ENCODE measurements around the gene PRKCA. TPM values are rescaled to one million over a fixed set of nuclear protein-coding genes. Genes with fewer than 3 reads are reported as not detected.

Gene PRKCA
- total RNA-seq, 4 donors from 2014 or later, result 9.0 to 76.1 (median 15.1) TPM

DNA sequence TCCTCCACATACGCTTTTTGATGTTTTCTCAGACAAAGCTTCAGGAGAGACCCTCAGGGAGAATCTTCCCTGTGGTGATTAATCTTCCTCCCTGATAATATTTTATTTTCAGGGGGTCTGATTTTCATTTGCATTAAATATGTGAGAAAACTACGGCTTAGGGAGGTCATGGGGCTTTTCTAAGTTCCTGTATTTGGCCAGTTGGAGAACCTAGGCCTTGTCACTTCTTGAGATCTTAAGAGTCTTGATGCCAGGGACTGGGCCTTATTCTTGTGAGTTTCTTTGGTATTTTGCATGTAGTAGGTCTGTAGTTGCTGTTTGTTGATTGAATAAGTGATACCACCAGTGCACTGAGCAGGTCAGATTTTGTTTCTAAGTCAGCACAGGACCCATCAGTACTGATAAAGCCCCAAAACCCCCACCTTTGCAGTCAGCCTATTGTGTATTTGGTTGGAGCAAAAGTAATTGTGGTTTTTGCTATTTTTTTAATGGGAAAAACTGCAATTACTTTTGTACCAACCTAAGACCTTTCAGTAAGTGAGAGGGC, 130.1 kb downstream of the PRKCA start:
- H3K4me1 ChIP-seq, result peaks cover 0 to 7% of the 10 kb centered on the region in 2 donors
- H3K27ac ChIP-seq, result peak overlapping the region; percentile 84 to 90
- no peaks in the 10 kb centered on the region for H3K36me3 ChIP-seq
- no peak for TF ChIP-seq POLR2A (IDR thresholded peaks at IDR 0.05)
- TF ChIP-seq, protein P1, sequence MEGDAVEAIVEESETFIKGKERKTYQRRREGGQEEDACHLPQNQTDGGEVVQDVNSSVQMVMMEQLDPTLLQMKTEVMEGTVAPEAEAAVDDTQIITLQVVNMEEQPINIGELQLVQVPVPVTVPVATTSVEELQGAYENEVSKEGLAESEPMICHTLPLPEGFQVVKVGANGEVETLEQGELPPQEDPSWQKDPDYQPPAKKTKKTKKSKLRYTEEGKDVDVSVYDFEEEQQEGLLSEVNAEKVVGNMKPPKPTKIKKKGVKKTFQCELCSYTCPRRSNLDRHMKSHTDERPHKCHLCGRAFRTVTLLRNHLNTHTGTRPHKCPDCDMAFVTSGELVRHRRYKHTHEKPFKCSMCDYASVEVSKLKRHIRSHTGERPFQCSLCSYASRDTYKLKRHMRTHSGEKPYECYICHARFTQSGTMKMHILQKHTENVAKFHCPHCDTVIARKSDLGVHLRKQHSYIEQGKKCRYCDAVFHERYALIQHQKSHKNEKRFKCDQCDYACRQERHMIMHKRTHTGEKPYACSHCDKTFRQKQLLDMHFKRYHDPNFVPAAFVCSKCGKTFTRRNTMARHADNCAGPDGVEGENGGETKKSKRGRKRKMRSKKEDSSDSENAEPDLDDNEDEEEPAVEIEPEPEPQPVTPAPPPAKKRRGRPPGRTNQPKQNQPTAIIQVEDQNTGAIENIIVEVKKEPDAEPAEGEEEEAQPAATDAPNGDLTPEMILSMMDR (IDR thresholded peaks at IDR 0.05), result no peak
- DNase-seq, result no peak
- no peaks in the 10 kb centered on the region for H3K9me3 ChIP-seq
- H3K4me3 ChIP-seq, result no peak overlapping the region
- H3K27me3 ChIP-seq, result no peaks in the 10 kb centered on the region
- intact Hi-C loops (cut with DNase I; ENCODE audit: low total_unique reads), result no loop called here

DNA sequence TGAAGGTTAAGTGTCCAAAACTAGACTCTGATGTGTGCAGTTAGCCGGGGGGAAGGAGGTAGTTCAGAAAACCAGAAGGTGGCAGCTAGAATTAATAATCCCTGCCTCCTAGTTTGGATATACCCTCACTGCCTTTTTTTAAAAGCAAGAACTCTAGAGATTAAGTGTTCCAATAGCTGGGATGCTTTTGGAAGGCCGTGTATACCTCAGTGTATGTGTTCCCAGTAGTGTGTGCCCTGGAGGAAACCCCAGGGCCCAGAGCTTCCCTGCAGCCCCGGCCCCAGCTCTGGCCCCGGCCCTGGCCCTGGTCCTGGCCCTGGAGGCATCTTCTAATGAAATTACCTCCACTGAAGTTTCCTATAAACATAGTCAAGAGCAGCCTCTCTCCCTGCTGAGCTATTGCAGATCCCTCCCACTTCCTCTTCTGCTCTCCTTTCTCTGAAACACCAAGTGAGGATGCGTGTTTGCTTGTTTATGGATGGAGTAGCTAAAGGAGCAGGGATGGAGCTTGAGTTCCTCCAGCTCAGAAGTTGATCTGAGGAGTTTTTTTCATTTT, 130.7 kb downstream of the PRKCA start:
- intact Hi-C loops (cut with DNase I; ENCODE audit: low total_unique reads), result no loop called here

DNA sequence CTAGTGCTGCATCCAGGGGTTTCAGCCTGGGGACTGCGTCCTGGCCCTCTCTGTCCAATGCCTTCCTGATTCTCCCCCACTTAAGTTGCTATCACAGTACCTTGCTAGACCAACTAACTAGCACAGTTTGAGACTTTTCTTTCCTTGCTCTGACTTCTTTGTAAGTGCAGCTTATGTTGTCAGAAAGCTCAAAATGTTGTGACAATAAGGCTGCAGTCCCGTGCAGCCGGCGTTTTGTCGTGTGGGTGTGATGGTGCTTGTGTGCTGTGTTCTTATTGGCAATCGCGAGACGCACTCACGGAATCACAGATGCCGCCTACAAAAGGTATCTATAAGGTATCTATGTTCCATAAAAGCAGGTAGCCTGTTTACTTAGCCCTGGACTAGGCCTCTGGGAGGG, 132.8 kb downstream of the PRKCA start:
- TF ChIP-seq, protein P1 (IDR thresholded peaks at IDR 0.05), result no peak
- TF ChIP-seq POLR2A (IDR thresholded peaks at IDR 0.05), result no peak
- intact Hi-C loops (cut with DNase I; ENCODE audit: low total_unique reads), result no loop called here
- Histone ChIP-seq H3K27ac (no peak overlapping the region), H3K9me3 (no peaks in the 10 kb centered on the region), H3K36me3 (no peaks in the 10 kb centered on the region), H3K27me3 (no peaks in the 10 kb centered on the region), H3K4me3 (no peak overlapping the region), H3K4me1 (peaks cover 0 to 7% of the 10 kb centered on the region in 2 donors)
- DNase-seq, result no peak

More for the DNA sequence above, 130.7 kb downstream of the PRKCA start:
- no peaks in the 10 kb centered on the region for H3K36me3 ChIP-seq
- no peaks in the 10 kb centered on the region for H3K27me3 ChIP-seq
- peaks cover 0 to 7% of the 10 kb centered on the region in 2 donors for H3K4me1 ChIP-seq
- no peak overlapping the region for H3K4me3 ChIP-seq
- no peaks in the 10 kb centered on the region for H3K9me3 ChIP-seq
- no peak for DNase-seq
- H3K27ac ChIP-seq, result peak overlapping the region; percentile 84 to 90
- TF ChIP-seq, protein P1 (IDR thresholded peaks at IDR 0.05), result no peak
- no peak for TF ChIP-seq POLR2A (IDR thresholded peaks at IDR 0.05)

GRCh38 chr17:66436631-66437030, 134.2 kb downstream of the PRKCA start:
- no peaks in the 10 kb centered on the region for H3K4me1 ChIP-seq

DNA sequence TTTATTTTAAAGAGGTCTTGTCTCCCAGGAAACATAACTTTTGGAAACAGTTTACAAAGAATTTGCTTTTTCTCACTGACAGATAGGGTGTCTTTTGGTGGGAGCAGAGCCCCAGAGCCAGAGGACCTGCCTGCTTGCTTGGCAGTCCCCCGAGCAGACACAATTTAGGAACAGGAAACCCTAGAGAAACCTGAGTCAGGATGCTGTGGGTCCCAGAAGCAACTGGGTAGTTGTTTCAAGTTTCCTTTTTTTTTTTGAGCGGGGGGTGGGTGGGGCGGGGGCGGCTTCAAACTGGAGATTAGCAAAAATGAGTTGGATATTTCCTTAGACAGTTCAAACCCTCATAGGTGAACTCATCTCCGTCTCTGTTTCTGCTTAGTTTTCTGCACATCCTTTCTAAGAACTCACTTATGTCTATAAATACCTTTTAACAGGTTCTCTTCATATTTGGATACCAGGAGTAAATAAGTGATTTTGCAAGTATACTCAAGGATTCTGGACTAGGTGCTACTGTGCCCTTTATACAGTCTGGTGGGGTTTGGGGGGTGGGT, 135.1 kb downstream of the PRKCA start:
- Histone ChIP-seq H3K36me3 (no peaks in the 10 kb centered on the region), H3K27ac (no peak overlapping the region), H3K4me3 (no peak overlapping the region), H3K9me3 (no peaks in the 10 kb centered on the region), H3K27me3 (no peaks in the 10 kb centered on the region), H3K4me1 (no peaks in the 10 kb centered on the region)
- no peak for DNase-seq
- TF ChIP-seq POLR2A (IDR thresholded peaks at IDR 0.05), result no peak
- TF ChIP-seq, protein P1 (IDR thresholded peaks at IDR 0.05), result no peak
- intact Hi-C loops (cut with DNase I; ENCODE audit: low total_unique reads), result no loop called here

More at GRCh38 chr17:66436631-66437030, 134.2 kb downstream of the PRKCA start:
- H3K4me3 ChIP-seq, result no peak overlapping the region
- H3K9me3 ChIP-seq, result no peaks in the 10 kb centered on the region
- no peak for DNase-seq
- intact Hi-C loops (cut with DNase I; ENCODE audit: low total_unique reads), result no loop called here
- no peaks in the 10 kb centered on the region for H3K36me3 ChIP-seq
- no peak overlapping the region for H3K27ac ChIP-seq
- TF ChIP-seq, protein P1 (IDR thresholded peaks at IDR 0.05), result no peak
- TF ChIP-seq POLR2A (IDR thresholded peaks at IDR 0.05), result no peak
- H3K27me3 ChIP-seq, result no peaks in the 10 kb centered on the region

All from uterus (tissue), 4 donors.